HCT116 (cell line): ENCODE measurements around the gene DQX1. TPM values are rescaled to one million over a fixed set of nuclear protein-coding genes. Genes with fewer than 3 reads are reported as not detected.

Experiments
- ATAC-seq: fragments of 200-7000 bp; cut with Tn5 transposase; 2 replicates; pipeline ENCODE4 v1.9.1; 2020; ENCODE audit warnings: mild to moderate bottlenecking, moderate library complexity
- BruUV-seq: library from RNA; stranded (reverse); fragments of 400-500 nt; replicated peaks from 2 replicates; lab custom pipeline; 2021; lab: Mats Ljungman, UMichigan
- CTCF ChIA-PET: fragments of 300-600 bp; sonication (Branson Sonifier 250); formaldehyde crosslinking; loops from one replicate; lab custom pipeline; 2021; ENCODE audit warnings: antibody characterized with exemption; lab: Charles Lee
- POLR2A ChIA-PET: fragments of 300-600, 350-600 bp; sonication (Branson Sonifier 250); formaldehyde crosslinking; loops from one replicate; lab custom pipeline; 2021; ENCODE audit warnings: antibody characterized with exemption; lab: Charles Lee
- RAD21 ChIA-PET, 2 experiments: fragments of 300-600 bp; sonication (Branson Sonifier 250); formaldehyde crosslinking; loops; one replicate each; lab custom pipeline; 2023; ENCODE audit warnings: low total read pairs in 2 of 2; ENCODE audit not compliant: uncharacterized antibody in 2 of 2, unreplicated experiment in 2 of 2, low non-redundant PET in 1 of 2; lab: Charles Lee
- DNase-seq: peaks from one replicate; pipeline ENCODE4 v3.0.0-alpha.2; 2010; ENCODE audit warnings: low read depth, low spot score
- H2AFZ ChIP-seq: fragments of 200-600 bp; shearing (Covaris generic), sonication (generic); 2 replicates; pipeline ENCODE4 v1.6.1; 2017; ENCODE audit warnings: low read depth, mixed run types, mixed read lengths, antibody characterized with exemption, low read length; ENCODE audit not compliant: poor library complexity, severe bottlenecking
- H3K27ac ChIP-seq: 2 replicates; pipeline ENCODE4 v1.5.1; 2012; ENCODE audit warnings: low read depth, low read length
- H3K27me3 ChIP-seq: fragments of 200-600 bp; sonication (generic); 2 replicates; pipeline ENCODE4 v1.6.1; 2016; ENCODE audit warnings: mixed run types, low read length, mixed read lengths; ENCODE audit not compliant: insufficient read depth
- H3K36me3 ChIP-seq, 2 experiments: fragments of 200-500 bp in 1 of 2; fragments of 200-600 bp in 1 of 2; sonication (Bioruptor generic) in 1 of 2; sonication (generic) in 1 of 2; 2 replicates each; pipeline versions ENCODE4 v1.5.1 to v1.6.1; 2014 to 2016; ENCODE audit warnings: low read length in 2 of 2, inconsistent platforms in 1 of 2, mixed read lengths in 1 of 2, mixed run types in 1 of 2; ENCODE audit not compliant: insufficient read depth in 2 of 2, control insufficient read depth in 1 of 2
- H3K4me1 ChIP-seq, 2 experiments: fragments of 200-600 bp in 1 of 2; sonication (generic) in 1 of 2; 2 replicates each; pipeline versions ENCODE4 v1.5.1 to v1.6.1; 2012 to 2017; ENCODE audit warnings: low read length in 2 of 2, inconsistent platforms in 1 of 2, mild to moderate bottlenecking in 1 of 2, mixed read lengths in 1 of 2, mixed run types in 1 of 2, moderate library complexity in 1 of 2; ENCODE audit not compliant: insufficient read depth in 2 of 2, control insufficient read depth in 1 of 2
- H3K4me2 ChIP-seq: fragments of 200-600 bp; sonication (generic); 2 replicates; pipeline ENCODE4 v1.6.1; 2017; ENCODE audit warnings: mixed run types, low read length, mixed read lengths
- H3K4me3 ChIP-seq, 2 experiments: fragments of 200-600 bp in 1 of 2; sonication (generic) in 1 of 2; replicated peaks in 1 of 2; 2 replicates each; pipeline ENCODE4 v1.5.1; 2011 to 2016; ENCODE audit warnings: low read length in 2 of 2, control low read depth in 1 of 2, low read depth in 1 of 2, mild to moderate bottlenecking in 1 of 2, mixed read lengths in 1 of 2, mixed run types in 1 of 2
- H3K79me2 ChIP-seq: fragments of 200-600 bp; sonication (generic); 2 replicates; pipeline ENCODE4 v1.6.1; 2017; ENCODE audit warnings: mild to moderate bottlenecking, mixed run types, low read length, moderate library complexity, mixed read lengths; ENCODE audit not compliant: insufficient read depth
- H3K9ac ChIP-seq: fragments of 200-600 bp; sonication (generic); 2 replicates; pipeline ENCODE4 v1.6.1; 2016; ENCODE audit warnings: low read length, mixed read lengths
- H3K9me2 ChIP-seq: fragments of 200-600 bp; sonication (generic), shearing (Covaris generic); 2 replicates; pipeline ENCODE4 v1.6.1; 2017; ENCODE audit warnings: mixed run types, mild to moderate bottlenecking, moderate library complexity; ENCODE audit not compliant: insufficient read depth
- H3K9me3 ChIP-seq, 2 experiments: fragments of 200-500 bp in 1 of 2; fragments of 200-600 bp in 1 of 2; sonication (Bioruptor generic) in 1 of 2; sonication (generic) in 1 of 2; 2 replicates each; pipeline ENCODE4 v1.6.1; 2014 to 2017; ENCODE audit warnings: low read length in 2 of 2, mixed read lengths in 2 of 2, inconsistent platforms in 1 of 2, low read depth in 1 of 2, mild to moderate bottlenecking in 1 of 2, mixed run types in 1 of 2, moderate library complexity in 1 of 2; ENCODE audit not compliant: control insufficient read depth in 1 of 2, insufficient read depth in 1 of 2
- H4K20me1 ChIP-seq: fragments of 200-600 bp; sonication (generic), shearing (Covaris generic); 2 replicates; pipeline ENCODE4 v1.6.1; 2017; ENCODE audit warnings: mixed run types, mild to moderate bottlenecking, moderate library complexity; ENCODE audit not compliant: insufficient read depth
- CBX3 ChIP-seq: IDR thresholded peaks from 2 replicates; pipeline ENCODE4 v1.6.1; 2012; ENCODE audit warnings: low read depth
- CEBPB ChIP-seq: IDR thresholded peaks from 2 replicates; pipeline ENCODE4 v1.6.1; 2012; ENCODE audit warnings: low read depth
- CTCF ChIP-seq, 3 experiments: fragments of 200-600 bp in 1 of 3; sonication (generic) in 1 of 3; IDR thresholded peaks in 2 of 3; conservative IDR thresholded peaks in 1 of 3; 2 replicates each; pipeline ENCODE4 v1.5.1; 2012 to 2017; ENCODE audit warnings: low read depth in 2 of 3, low read length in 2 of 3, antibody characterized with exemption in 1 of 3, borderline replicate concordance in 1 of 3, control low read depth in 1 of 3, mild to moderate bottlenecking in 1 of 3, mixed read lengths in 1 of 3, mixed run types in 1 of 3, moderate library complexity in 1 of 3; ENCODE audit not compliant: insufficient read depth in 1 of 3
- EGR1 ChIP-seq: IDR thresholded peaks from 2 replicates; pipeline ENCODE4 v1.6.1; 2012; ENCODE audit warnings: low read depth
- EZH2phosphoT487 ChIP-seq: fragments of 200-600 bp; IDR thresholded peaks from 2 replicates; pipeline ENCODE4 v1.6.1; 2018; ENCODE audit warnings: antibody characterized with exemption, borderline replicate concordance
- FOSL1 ChIP-seq: IDR thresholded peaks from 2 replicates; pipeline ENCODE4 v1.6.1; 2012; ENCODE audit warnings: low read depth
- JUND ChIP-seq: IDR thresholded peaks from 2 replicates; pipeline ENCODE4 v1.6.1; 2012
- POLR2A ChIP-seq: IDR thresholded peaks from 2 replicates; pipeline ENCODE4 v1.7.0; 2011; ENCODE audit warnings: borderline replicate concordance; ENCODE audit not compliant: insufficient read depth, insufficient read length; ENCODE audit errors: extremely low read depth
- POLR2AphosphoS5 ChIP-seq: IDR thresholded peaks from 2 replicates; pipeline ENCODE4 v1.6.1; 2011; ENCODE audit warnings: mild to moderate bottlenecking, low read depth, low read length, moderate library complexity
- SIN3A ChIP-seq: IDR thresholded peaks from 2 replicates; pipeline ENCODE4 v1.6.1; 2012; ENCODE audit warnings: low read depth
- SP1 ChIP-seq: IDR thresholded peaks from 2 replicates; pipeline ENCODE4 v1.6.1; 2012; ENCODE audit warnings: low read depth
- SRF ChIP-seq: IDR thresholded peaks from 2 replicates; pipeline ENCODE4 v1.6.1; 2012; ENCODE audit warnings: low read depth
- TCF7L2 ChIP-seq: IDR thresholded peaks from 2 replicates; pipeline ENCODE4 v1.7.0; 2011; ENCODE audit warnings: borderline replicate concordance, inconsistent platforms; ENCODE audit not compliant: insufficient read depth, insufficient read length; ENCODE audit errors: extremely low read depth
- YY1 ChIP-seq: IDR thresholded peaks from 2 replicates; pipeline ENCODE4 v1.6.1; 2011; ENCODE audit warnings: low read length, low read depth, moderate library complexity, mild to moderate bottlenecking; ENCODE audit not compliant: insufficient replicate concordance; ENCODE audit errors: extremely low read depth
- ZBTB33 ChIP-seq: IDR thresholded peaks from 2 replicates; pipeline ENCODE4 v1.6.1; 2011; ENCODE audit warnings: mild to moderate bottlenecking, low read length, moderate library complexity; ENCODE audit not compliant: insufficient replicate concordance; ENCODE audit errors: extremely low read depth
- ZFX ChIP-seq: fragments of 450-650 bp; IDR thresholded peaks from 2 replicates; pipeline ENCODE4 v1.6.1; 2017
- ZNF274 ChIP-seq: fragments of 200-500 bp; sonication (Bioruptor generic); IDR thresholded peaks from 2 replicates; pipeline ENCODE4 v1.6.1; 2014; ENCODE audit warnings: mild to moderate bottlenecking, low read depth, low read length, inconsistent platforms
- intact Hi-C: fragments of 100-400 bp; cut with micrococcal nuclease; formaldehyde crosslinking; loops from 2 replicates; pipeline ENCODE4 v1.10.0; 2022
- total RNA-seq: library from RNA; stranded (reverse); gene quantifications from one replicate; pipeline ENCODE4 v1.2.1, GENCODE V29; 2021; ENCODE audit not compliant: unreplicated experiment
- TF ChIP-seq, protein P1 (sequence below): IDR thresholded peaks from 2 replicates; pipeline ENCODE4 v1.6.1; 2012

Gene DQX1
- total RNA-seq, 1 experiment from 2014 or later: 0.98 TPM

GRCh38 chr2:74513605-74514367 is 12.2 kb downstream of the DQX1 start (continued):
- TF ChIP-seq POLR2A (no peak), CEBPB (no peak), POLR2AphosphoS5 (no peak), YY1 (no peak), ZBTB33 (no peak), SRF (no peak), EGR1 (no peak)
- TF ChIP-seq, protein P1, sequence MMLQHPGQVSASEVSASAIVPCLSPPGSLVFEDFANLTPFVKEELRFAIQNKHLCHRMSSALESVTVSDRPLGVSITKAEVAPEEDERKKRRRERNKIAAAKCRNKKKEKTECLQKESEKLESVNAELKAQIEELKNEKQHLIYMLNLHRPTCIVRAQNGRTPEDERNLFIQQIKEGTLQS: no peak

- BruUV-seq: no TSS peak
- intact Hi-C loops: no loop called here
- H2AFZ ChIP-seq: no peak overlapping the region
- TF ChIP-seq ZFX (no peak), CEBPB (no peak), SP1 (no peak), ZNF274 (no peak), POLR2A (no peak), TCF7L2 (no peak), CTCF (IDR thresholded peaks at IDR 0.05 in 2 of 3, conservative IDR thresholded peaks at IDR 0.05 in 1 of 3; ENCODE audit: borderline replicate concordance in 1 of 3, insufficient read depth in 1 of 3, low read depth in 2 of 3, low read length in 2 of 3) (no peak), JUND (no peak), CBX3 (no peak), ZBTB33 (no peak), EZH2phosphoT487 (no peak), SIN3A (no peak), FOSL1 (no peak)
Measured at GRCh38 chr2:74512744-74513604, 13.1 kb downstream of the DQX1 start.

More at GRCh38 chr2:74512744-74513604, 13.1 kb downstream of the DQX1 start:
- ATAC-seq: no peak
- Histone ChIP-seq H3K4me2 (no peak overlapping the region), H4K20me1 (no peaks in the 10 kb centered on the region), H3K4me1 (peaks cover 6 to 9% of the 10 kb centered on the region in 2 experiments; a peak in 3 of 4 replicates), H3K4me3 (no peak overlapping the region), H3K27me3 (no peaks in the 10 kb centered on the region), H3K9me3 (no peaks in the 10 kb centered on the region), H3K79me2 (no peaks in the 10 kb centered on the region), H3K9ac (no peak overlapping the region), H3K27ac (no peak overlapping the region), H3K9me2 (no peaks in the 10 kb centered on the region), H3K36me3 (no peaks in the 10 kb centered on the region)
- DNase-seq: no peak
- ChIA-PET CTCF (no interaction called here), POLR2A (no interaction called here), RAD21 (no interaction called here)
